ENCODE results near the gene RNF212B. TPM values are rescaled to one million over a fixed set of nuclear protein-coding genes. Genes with fewer than 3 reads are reported as not detected.
A peak's percentile ranks its signal among the peaks of the same experiment; 100 is the strongest.
"Not testable (repeated sequence)": the region's sequence is repeated elsewhere in the genome, so short reads cannot be mapped to it uniquely, and the experiment has no call there.

Gene RNF212B
- total and polyA plus RNA-seq, 7 donors: not detected

GRCh38 chr14:23269193-23269592, 31.5 kb downstream of the RNF212B start:
- WGBS, 3 donors: 84 to 87% (median 84%) methylated on average over 7 of the region's 7 CpGs
- intact Hi-C loops (cut with DNase I): loop anchor here (10.0 kb wide), 2 partner anchors 186 to 296 kb away; partner anchors contain the start of gene AP1G2 (in 1 of the 2)
- no peak for TF ChIP-seq CTCF (IDR thresholded peaks at IDR 0.05)

GRCh38 chr14:23275412-23275811, 37.7 kb downstream of the RNF212B start:
- 36 to 70% (median 45%) methylated on average over 2 of the region's 2 CpGs for WGBS, 3 donors
- peak in 1 of 4 donors; percentile 30 for ATAC-seq
- intact Hi-C loops (cut with DNase I): loop anchor here in 1 of 2 donors (5.0 kb wide), 1 partner anchor 158 kb away; the partner anchor contains the start of gene CEBPE

More at GRCh38 chr14:23269193-23269592, 31.5 kb downstream of the RNF212B start:
- Histone ChIP-seq H3K27me3 (ENCODE audit: insufficient read depth in 3 of 3, low read length in 2 of 3) (peaks cover 0 to 6% (median 0%) of the 10 kb centered on the region in 3 donors), H3K36me3 (ENCODE audit: insufficient read depth in 1 of 2, low read depth in 1 of 2) (no peaks in the 10 kb centered on the region), H3K9me3 (no peaks in the 10 kb centered on the region), H3K27ac (no peak overlapping the region), H3K4me3 (no peak overlapping the region), H3K4me1 (no peaks in the 10 kb centered on the region)
- ATAC-seq (no peak), DNase-seq (no peak)

GRCh38 chr14:23277189-23277588, 39.5 kb downstream of the RNF212B start:
- Histone ChIP-seq H3K27ac (no peak overlapping the region), H3K4me1 (peaks cover 4% of the 10 kb centered on the region), H3K4me3 (no peak overlapping the region), H3K27me3 (ENCODE audit: insufficient read depth in 3 of 3, low read length in 2 of 3) (no peaks in the 10 kb centered on the region), H3K36me3 (ENCODE audit: insufficient read depth in 1 of 2, low read depth in 1 of 2) (peaks cover 0 to 15% of the 10 kb centered on the region in 2 donors), H3K9me3 (no peaks in the 10 kb centered on the region)
- intact Hi-C loops (cut with DNase I): loop anchor here in 1 of 2 donors (5.0 kb wide), 1 partner anchor 160 kb away; the partner anchor contains the start of gene CEBPE
- WGBS, 3 donors: 65 to 79% (median 75%) methylated on average over 3 of the region's 3 CpGs
- no peak for TF ChIP-seq CTCF (IDR thresholded peaks at IDR 0.05)
- ATAC-seq: no peak
- DNase-seq: no peak

More at GRCh38 chr14:23275412-23275811, 37.7 kb downstream of the RNF212B start:
- no peak for TF ChIP-seq CTCF (IDR thresholded peaks at IDR 0.05)
- peaks cover 4% of the 10 kb centered on the region for H3K4me1 ChIP-seq
- H3K4me3 ChIP-seq: no peak overlapping the region
- H3K9me3 ChIP-seq: no peaks in the 10 kb centered on the region
- H3K36me3 ChIP-seq (ENCODE audit: insufficient read depth in 1 of 2, low read depth in 1 of 2): peaks cover 0 to 10% of the 10 kb centered on the region in 2 donors
- no peaks in the 10 kb centered on the region for H3K27me3 ChIP-seq (ENCODE audit: insufficient read depth in 3 of 3, low read length in 2 of 3)
- no peak overlapping the region for H3K27ac ChIP-seq
- no peak for DNase-seq

GRCh38 chr14:23277928-23278327, 40.2 kb downstream of the RNF212B start:
- H3K27me3 ChIP-seq (ENCODE audit: insufficient read depth in 3 of 3, low read length in 2 of 3); H3K9me3 ChIP-seq; ATAC-seq; H3K4me3 ChIP-seq; H3K27ac ChIP-seq; DNase-seq; H3K4me1 ChIP-seq: not testable (repeated sequence)
- intact Hi-C loops (cut with DNase I): loop anchor here in 1 of 2 donors (5.0 kb wide), 1 partner anchor 161 kb away; the partner anchor contains the start of gene CEBPE
- WGBS, 3 donors: 78 to 92% (median 81%) methylated on average over 6 of the region's 6 CpGs
- H3K36me3 ChIP-seq (ENCODE audit: insufficient read depth in 1 of 2, low read depth in 1 of 2): peaks cover 0 to 19% of the 10 kb centered on the region in 2 donors

GRCh38 chr14:23281247-23281646, 43.5 kb downstream of the RNF212B start:
- H3K27ac ChIP-seq: no peak overlapping the region
- intact Hi-C loops (cut with DNase I): no loop called here
- peaks cover 16% of the 10 kb centered on the region for H3K4me1 ChIP-seq
- TF ChIP-seq CTCF (IDR thresholded peaks at IDR 0.05): no peak
- peaks cover 0 to 14% of the 10 kb centered on the region in 2 donors for H3K36me3 ChIP-seq (ENCODE audit: insufficient read depth in 1 of 2, low read depth in 1 of 2)
- DNase-seq (no peak), ATAC-seq (no peak)
- 95% methylated on average over 6 of the region's 6 CpGs for WGBS, 3 donors
- H3K4me3 ChIP-seq: no peak overlapping the region
- no peaks in the 10 kb centered on the region for H3K27me3 ChIP-seq (ENCODE audit: insufficient read depth in 3 of 3, low read length in 2 of 3)
- H3K9me3 ChIP-seq: no peaks in the 10 kb centered on the region

Measured in psoas muscle (tissue), 8 donors.